Heart right ventricle (tissue), 16 donors: Measurements from ENCODE around the gene TOMM70. TPM values are rescaled to one million over a fixed set of nuclear protein-coding genes. Genes with fewer than 3 reads are reported as not detected.

Source experiments
- ATAC-seq, 8 donors: fragments of 200-7000 bp; cut with Tn5 transposase; one replicate each; pipeline ENCODE4 v1.9.1; 2020; ENCODE audit warnings: mild to moderate bottlenecking in 8 of 8, moderate library complexity in 8 of 8, moderate number of reproducible peaks in 1 of 8
- DNase-seq, 2 donors: peaks; one replicate each; pipeline ENCODE4 v3.0.0-alpha.2; 2020
- H3K27ac ChIP-seq, 10 donors: fragments of 200-600 bp; sonication (generic) in 2 of 10; one replicate each; pipeline versions ENCODE4 v1.5.0 to v1.8.0; 2020 to 2022; ENCODE audit warnings: mild to moderate bottlenecking in 3 of 10
- H3K27me3 ChIP-seq, 7 donors: fragments of 200-600 bp; one replicate each; pipeline ENCODE4 v1.8.0; 2021 to 2022; ENCODE audit warnings: mild to moderate bottlenecking in 2 of 7
- H3K36me3 ChIP-seq, 9 donors: fragments of 200-600 bp; sonication (generic) in 1 of 9; one replicate each; pipeline versions ENCODE4 v1.5.0 to v1.8.0; 2020 to 2022; ENCODE audit warnings: mild to moderate bottlenecking in 2 of 9
- H3K4me1 ChIP-seq, 9 donors: fragments of 200-600 bp; sonication (generic) in 1 of 9; one replicate each; pipeline versions ENCODE4 v1.5.0 to v1.8.0; 2020 to 2022; ENCODE audit warnings: mild to moderate bottlenecking in 4 of 9
- H3K4me3 ChIP-seq, 10 donors: fragments of 200-600 bp; sonication (generic) in 2 of 10; one replicate each; pipeline versions ENCODE4 v1.5.0 to v1.8.0; 2020 to 2022; ENCODE audit warnings: mild to moderate bottlenecking in 7 of 10, moderate library complexity in 2 of 10
- H3K9me3 ChIP-seq, 11 donors: fragments of 200-600 bp in 10 of 11; sonication (generic) in 2 of 11; one replicate each; pipeline versions ENCODE4 v1.5.0 to v1.8.0; 2013 to 2022; ENCODE audit warnings: mild to moderate bottlenecking in 2 of 11, control low read depth in 1 of 11, moderate library complexity in 1 of 11
- WGBS, 2 donors: extraction: QIAGEN DNeasy Blood & Tissue Kit; methylation state at CpG; one replicate each; pipeline ENCODE4 v1.1.7; 2013; ENCODE audit warnings: inconsistent platforms in 1 of 2; 5-methylcytosine and 5-hydroxymethylcytosine counted together
- intact Hi-C, 10 donors: fragments of 100-400 bp; cut with DNase I; formaldehyde crosslinking; loops; one replicate each; pipeline versions ENCODE4 v1.11.1 to v1.14.2; 2022
- polyA plus RNA-seq, 2 donors: library from polyadenylated mRNA; stranded (reverse); fragments of 200-250 nt; gene quantifications; one replicate each; pipeline ENCODE4 v1.2.3, GENCODE V29; 2013
- total RNA-seq, 10 donors: library from RNA; stranded (reverse); fragmentation: NEBNext Ultra II Directional in 3 of 10; extraction: Animal tissue kit (Norgen Biotek cat#: 25700) in 3 of 10; gene quantifications; one replicate each; pipeline versions ENCODE4 v1.2.1 to v1.2.4, GENCODE V29; 2021 to 2023
- TF ChIP-seq, protein P1 (sequence below), 9 donors: fragments of 200-600 bp; sonication (generic) in 2 of 9; IDR thresholded peaks; one replicate each; pipeline versions ENCODE4 v1.5.0 to v1.8.0; 2021 to 2022; ENCODE audit warnings: antibody characterized with exemption in 9 of 9, mild to moderate bottlenecking in 5 of 9, moderate library complexity in 1 of 9
- donor health status: Arrhythmogenic right ventricular cardiomyopathy.
- donor health status: ischemic (EF 13 %, LVEDD 7.1; RV severe dilation, severe dysfunction).
- donor health status: healthy with polysubstance abuse.
- donor health status: DM: no; HTN: yes; CAD: no.
- donor health status: DM: no; HTN: no; CAD: no.
- donor health status: ischemic (EF 25% LVEDD 6.9; RV normal size, moderate dysfunction).
- donor health status: ischemic (EF 25% LVEDD 5.7; RV mildly dilated, moderate dysfunction).
- donor health status: healthy.
- donor health status: DM: yes; HTN: yes; CAD: no.
- donor health status: Ischemic cardiomyopathy.
- donor health status: ischemic (EF 35%, LVEDD 5.7; RV mildly dilated, moderate dysfunction).
- donor health status: nonischemic (EF 11% LVEDD 7.7; RV severe dilation, severe dysfunction).
- donor health status: DM: yes; HTN: yes; CAD: no.
- donor health status: PGD.
- donor health status: ischemic (EF 29% LVEDD 5.4; RV normal size, mild dysfunction).
- donor health status: nonischemic (EF 23%, LVEDD 6.1; RV moderate dilation, normal function).

The TOMM70 gene
- total and polyA plus RNA-seq, 12 donors: 23.0 to 67.5 (median 57.9) TPM

- H3K4me1 ChIP-seq: peaks cover 0 to 59% (median 48%) of the 10 kb centered on the region in 9 donors
- peak overlapping the region; percentile 71 to 98 (median 94) for H3K27ac ChIP-seq
- H3K27me3 ChIP-seq: no peaks in the 10 kb centered on the region
- DNase-seq (peak; percentile 30 to 31), ATAC-seq (peak in 5 of 8 donors; percentile 1 to 35 (median 6))
- intact Hi-C loops: loop anchor here in 2 of 10 donors (5.0 kb wide), 4 partner anchors 64 to 139 kb away; partner anchors contain the start of genes NIT2 (in 1 of the 2), TBC1D23 (in 1 of the 2) and TMEM45A (in 1 of the 2)
- peaks cover 0 to 5% (median 0%) of the 10 kb centered on the region in 11 donors for H3K9me3 ChIP-seq
- H3K4me3 ChIP-seq: peak overlapping the region; percentile 69 to 98 (median 90)
- TF ChIP-seq, protein P1, sequence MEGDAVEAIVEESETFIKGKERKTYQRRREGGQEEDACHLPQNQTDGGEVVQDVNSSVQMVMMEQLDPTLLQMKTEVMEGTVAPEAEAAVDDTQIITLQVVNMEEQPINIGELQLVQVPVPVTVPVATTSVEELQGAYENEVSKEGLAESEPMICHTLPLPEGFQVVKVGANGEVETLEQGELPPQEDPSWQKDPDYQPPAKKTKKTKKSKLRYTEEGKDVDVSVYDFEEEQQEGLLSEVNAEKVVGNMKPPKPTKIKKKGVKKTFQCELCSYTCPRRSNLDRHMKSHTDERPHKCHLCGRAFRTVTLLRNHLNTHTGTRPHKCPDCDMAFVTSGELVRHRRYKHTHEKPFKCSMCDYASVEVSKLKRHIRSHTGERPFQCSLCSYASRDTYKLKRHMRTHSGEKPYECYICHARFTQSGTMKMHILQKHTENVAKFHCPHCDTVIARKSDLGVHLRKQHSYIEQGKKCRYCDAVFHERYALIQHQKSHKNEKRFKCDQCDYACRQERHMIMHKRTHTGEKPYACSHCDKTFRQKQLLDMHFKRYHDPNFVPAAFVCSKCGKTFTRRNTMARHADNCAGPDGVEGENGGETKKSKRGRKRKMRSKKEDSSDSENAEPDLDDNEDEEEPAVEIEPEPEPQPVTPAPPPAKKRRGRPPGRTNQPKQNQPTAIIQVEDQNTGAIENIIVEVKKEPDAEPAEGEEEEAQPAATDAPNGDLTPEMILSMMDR (IDR thresholded peaks at IDR 0.05): no peak
- H3K36me3 ChIP-seq: no peaks in the 10 kb centered on the region
- 0% methylated on average over 23 of the region's 23 CpGs for WGBS, 2 donors
Observed at GRCh38 chr3:100401674-100402041, 769 bp upstream of the TOMM70 start.

DNA sequence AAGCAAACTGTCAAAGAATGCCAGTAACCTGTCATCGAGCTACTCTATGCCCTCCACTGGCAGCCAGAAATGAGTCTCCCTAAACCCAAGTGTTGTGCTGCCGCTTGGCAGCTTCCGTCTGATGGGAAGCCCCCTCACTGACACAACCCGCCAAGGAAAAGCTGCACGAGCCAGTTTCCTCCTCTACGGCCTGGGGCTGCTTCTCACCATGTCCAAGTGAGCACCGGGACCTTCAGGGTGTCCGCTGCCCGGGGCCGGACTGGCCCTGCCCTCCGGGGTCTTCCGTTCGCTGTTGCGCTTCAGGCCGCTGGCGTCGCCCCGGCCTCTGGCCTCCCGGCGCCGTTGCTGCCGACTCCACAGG is 490 bp downstream of the TOMM70 start:
- intact Hi-C loops: loop anchor here in 2 of 10 donors (5.0 kb wide), 4 partner anchors 63 to 138 kb away; partner anchors contain the start of genes NIT2 (in 1 of the 2), TBC1D23 (in 1 of the 2) and TMEM45A (in 1 of the 2)
- TF ChIP-seq, protein P1 (IDR thresholded peaks at IDR 0.05): no peak
- Histone ChIP-seq H3K9me3 (no peaks in the 10 kb centered on the region), H3K27me3 (no peaks in the 10 kb centered on the region), H3K4me1 (peaks cover 0 to 72% (median 55%) of the 10 kb centered on the region in 9 donors), H3K36me3 (no peaks in the 10 kb centered on the region), H3K27ac (peak overlapping the region; percentile 71 to 98 (median 94)), H3K4me3 (peak overlapping the region; percentile 69 to 98 (median 90))
- DNase-seq (peak in 1 of 2 donors; percentile 18), ATAC-seq (peak in 4 of 8 donors; percentile 2 to 47 (median 10))
- 0 to 1% methylated on average over 22 of the region's 22 CpGs for WGBS, 2 donors

GRCh38 chr3:100399341-100400071 is 1.4 kb downstream of the TOMM70 start:
- Histone ChIP-seq H3K27ac (peak overlapping the region in 8 of 10 donors; percentile 93 to 98 (median 95)), H3K9me3 (no peaks in the 10 kb centered on the region), H3K4me3 (peak overlapping the region; percentile 69 to 98 (median 90)), H3K27me3 (no peaks in the 10 kb centered on the region), H3K36me3 (no peaks in the 10 kb centered on the region), H3K4me1 (peaks cover 0 to 74% (median 57%) of the 10 kb centered on the region in 9 donors)
- 34% methylated on average over 9 of the region's 9 CpGs for WGBS, 2 donors
- intact Hi-C loops: loop anchor here in 3 of 10 donors (5.0 to 10.0 kb wide), 5 partner anchors 55 to 137 kb away; partner anchors contain the start of genes NIT2 (in 1 of the 3), TBC1D23 (in 1 of the 3) and TMEM45A (in 1 of the 3)
- TF ChIP-seq, protein P1 (IDR thresholded peaks at IDR 0.05): no peak
- no peak for ATAC-seq
- no peak for DNase-seq

- no peak overlapping the region for H3K4me3 ChIP-seq
- ATAC-seq: no peak
- no peak for DNase-seq
- no peaks in the 10 kb centered on the region for H3K27me3 ChIP-seq
- H3K4me1 ChIP-seq: peaks cover 0 to 62% (median 41%) of the 10 kb centered on the region in 9 donors
- peak overlapping the region in 4 of 10 donors; percentile 10 to 44 (median 19) for H3K27ac ChIP-seq
- no peaks in the 10 kb centered on the region for H3K9me3 ChIP-seq
- no peaks in the 10 kb centered on the region for H3K36me3 ChIP-seq
- TF ChIP-seq, protein P1 (IDR thresholded peaks at IDR 0.05): no peak
- WGBS, 2 donors: 48 to 72% methylated on average over 2 of the region's 2 CpGs
- intact Hi-C loops: loop anchor here in 1 of 10 donors (10.0 kb wide), 1 partner anchor 52 kb away; no protein-coding TSS in a partner anchor
Observed at GRCh38 chr3:100396967-100397366, 3.9 kb downstream of the TOMM70 start.
